HG03565 (cell line): ENCODE data around the gene FEM1B.

Source experiments
- ATAC-seq: cut with Tn5 transposase; IDR thresholded peaks from one replicate; pipeline ENCODE4 v1.9.1; 2021; ENCODE audit warnings: mild to moderate bottlenecking, moderate library complexity; ENCODE audit not compliant: unreplicated experiment

Gene FEM1B

DNA sequence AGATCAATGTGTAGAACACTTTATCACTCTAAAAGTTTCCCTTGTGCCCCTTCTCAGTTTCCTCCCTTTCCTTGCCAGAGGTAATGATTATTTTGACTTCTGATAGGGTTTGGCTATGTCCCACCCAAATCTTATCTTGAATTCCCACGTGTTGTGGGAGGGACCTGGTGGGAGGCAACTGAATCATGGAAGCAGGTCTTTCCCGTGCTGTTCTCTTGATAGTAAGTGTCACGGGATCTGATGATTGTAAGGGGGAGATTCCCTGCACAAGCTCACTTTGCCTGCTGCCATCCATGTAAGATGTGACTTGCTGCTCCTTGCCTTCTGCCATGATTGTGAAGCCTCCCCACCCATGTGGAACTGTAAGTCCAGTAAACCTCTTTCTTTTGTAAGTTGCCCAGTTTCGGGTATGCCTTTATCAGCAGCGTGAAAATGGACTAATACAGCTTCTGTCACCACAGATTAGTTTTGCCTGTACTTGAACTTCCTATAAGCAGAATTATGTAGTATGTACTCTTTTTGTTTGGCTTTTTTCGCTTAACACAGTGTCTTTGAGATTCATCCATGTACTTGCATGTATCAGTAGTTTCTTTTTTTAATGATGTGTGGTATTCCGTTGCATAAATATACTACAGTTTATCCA lies 7.2 kb downstream of the FEM1B start:
- no peak for ATAC-seq

DNA sequence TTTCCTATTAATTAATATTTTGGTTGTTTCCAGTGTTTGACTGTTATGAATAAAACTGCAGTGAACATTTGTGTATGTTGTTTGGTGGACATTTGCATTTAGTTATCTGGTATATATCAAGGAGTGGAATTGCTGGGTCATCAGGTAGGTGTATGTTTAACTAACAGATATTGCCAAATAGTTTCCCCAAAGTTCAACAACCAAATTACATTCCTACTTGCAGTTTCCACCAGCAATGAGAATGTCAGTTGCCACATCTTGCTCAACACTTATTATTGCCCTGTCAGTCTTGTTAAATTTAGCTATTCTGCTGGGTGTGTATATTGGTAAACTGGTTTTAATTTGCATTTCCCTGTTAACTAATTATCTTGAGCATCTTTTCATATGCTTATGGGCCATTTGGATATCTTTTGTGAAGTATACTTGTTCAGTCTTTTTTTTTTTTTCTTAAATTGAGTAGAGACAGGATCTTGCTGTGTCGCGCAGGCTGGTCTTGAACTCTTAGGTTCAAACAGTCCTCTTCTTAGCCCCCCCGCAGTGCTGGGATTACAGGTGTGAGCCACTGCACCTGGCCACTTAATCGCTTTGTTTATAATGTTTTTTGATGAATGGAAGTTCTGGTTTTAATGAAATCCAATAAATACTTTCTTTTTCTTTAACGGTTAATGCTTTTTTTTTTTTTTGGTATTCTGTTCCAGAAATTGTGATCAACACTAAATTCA lies 7.9 kb downstream of the FEM1B start:
- ATAC-seq = no peak

GRCh38 chr15:68286256-68286655 lies 8.7 kb downstream of the FEM1B start:
- ATAC-seq = no peak

DNA sequence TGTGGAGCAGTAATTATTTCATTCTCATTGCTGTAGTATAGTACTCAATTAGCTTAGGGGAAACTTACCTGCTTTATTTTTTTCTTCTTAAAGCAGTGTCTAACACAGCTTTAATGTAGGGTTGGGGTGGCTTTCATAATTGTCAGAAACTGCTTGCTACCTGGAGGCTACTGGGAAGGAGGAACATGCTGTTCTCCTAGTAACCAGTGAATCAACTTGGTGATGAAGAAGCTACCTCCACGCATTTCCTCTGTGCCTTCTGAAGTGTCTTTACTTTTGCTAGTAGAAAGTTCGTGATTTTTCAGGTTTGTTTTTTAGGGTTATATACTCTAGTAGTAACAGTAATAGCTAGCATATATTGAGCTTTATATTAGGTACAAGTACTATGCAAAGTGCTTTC lies 11.5 kb downstream of the FEM1B start:
- no peak for ATAC-seq

DNA sequence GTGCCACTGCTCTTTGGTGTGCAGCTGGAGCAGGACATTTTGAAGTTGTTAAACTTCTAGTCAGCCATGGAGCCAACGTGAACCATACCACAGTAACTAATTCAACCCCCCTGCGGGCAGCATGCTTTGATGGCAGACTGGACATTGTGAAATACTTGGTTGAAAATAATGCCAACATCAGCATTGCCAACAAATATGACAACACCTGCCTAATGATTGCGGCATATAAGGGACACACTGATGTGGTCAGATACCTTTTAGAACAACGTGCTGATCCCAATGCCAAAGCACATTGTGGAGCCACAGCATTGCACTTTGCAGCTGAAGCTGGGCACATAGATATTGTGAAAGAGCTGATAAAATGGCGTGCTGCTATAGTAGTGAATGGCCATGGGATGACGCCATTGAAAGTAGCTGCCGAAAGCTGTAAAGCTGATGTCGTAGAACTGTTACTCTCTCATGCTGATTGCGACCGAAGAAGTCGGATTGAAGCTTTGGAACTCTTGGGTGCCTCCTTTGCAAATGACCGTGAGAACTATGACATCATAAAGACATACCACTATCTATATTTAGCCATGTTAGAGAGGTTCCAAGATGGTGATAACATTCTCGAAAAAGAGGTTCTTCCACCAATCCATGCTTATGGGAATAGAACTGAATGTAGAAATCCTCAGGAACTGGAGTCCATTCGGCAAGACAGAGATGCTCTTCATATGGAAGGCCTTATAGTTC lies 12.2 kb downstream of the FEM1B start:
- ATAC-seq = no peak

- no peak for ATAC-seq
Observed at GRCh38 chr15:68290715-68291114, 13.2 kb downstream of the FEM1B start.

DNA sequence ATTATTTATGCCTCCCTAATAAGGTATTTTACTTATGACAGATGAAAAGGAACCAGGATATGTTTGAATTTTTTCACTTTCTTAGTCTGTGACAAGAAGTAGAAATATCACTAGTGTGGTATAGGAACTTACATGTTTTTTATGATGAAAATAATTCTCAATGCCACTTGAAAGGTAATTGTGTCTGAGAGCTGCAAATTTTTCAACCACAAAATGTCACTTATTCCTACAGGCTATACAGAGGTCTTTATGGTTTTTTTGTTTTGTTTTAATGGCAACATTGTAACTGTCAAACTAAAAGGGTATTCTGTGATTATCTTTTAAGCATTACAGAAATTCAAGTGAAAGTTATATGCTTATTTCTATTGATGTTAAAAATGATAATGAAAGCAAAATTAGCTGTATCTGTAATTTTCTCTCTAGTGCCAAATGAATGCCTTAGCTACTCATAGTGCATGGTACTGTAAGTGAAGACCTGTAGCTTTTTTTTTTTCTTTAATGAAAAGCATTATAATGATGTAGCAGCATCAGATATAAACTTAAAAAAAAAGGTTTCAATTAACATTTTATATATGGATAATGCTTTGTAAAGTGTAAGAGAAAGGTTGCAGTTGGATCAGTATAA lies 14.7 kb downstream of the FEM1B start:
- no peak for ATAC-seq

- ATAC-seq = no peak
Observed at GRCh38 chr15:68292967-68293366, 15.4 kb downstream of the FEM1B start.

GRCh38 chr15:68295014-68295805 lies 17.7 kb downstream of the FEM1B start:
- ATAC-seq = no peak

DNA sequence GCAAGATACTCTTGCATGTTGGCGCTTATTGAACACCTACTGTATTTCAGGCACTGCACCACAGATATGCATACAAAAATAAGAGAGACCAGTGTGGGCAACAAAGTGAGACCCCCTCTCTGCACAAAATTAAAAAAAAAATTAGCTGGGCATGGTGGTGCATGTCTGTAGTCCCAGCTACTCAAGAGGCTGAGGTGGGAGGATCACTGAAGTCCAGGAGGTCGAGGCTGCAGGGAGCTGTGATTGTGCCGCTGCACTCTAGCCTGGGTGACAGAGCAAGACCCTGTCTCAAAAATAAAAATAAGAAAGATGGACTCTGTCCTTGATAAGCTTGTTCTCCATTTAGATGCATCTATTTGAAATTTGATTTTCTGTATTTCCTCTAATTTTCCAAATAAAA lies 20.8 kb downstream of the FEM1B start:
- no peak for ATAC-seq

- ATAC-seq = peak; percentile 80
Observed at GRCh38 chr15:68298882-68299381, 21.4 kb downstream of the FEM1B start.

GRCh38 chr15:68299436-68299835 lies 21.9 kb downstream of the FEM1B start:
- ATAC-seq = peak; percentile 15

DNA sequence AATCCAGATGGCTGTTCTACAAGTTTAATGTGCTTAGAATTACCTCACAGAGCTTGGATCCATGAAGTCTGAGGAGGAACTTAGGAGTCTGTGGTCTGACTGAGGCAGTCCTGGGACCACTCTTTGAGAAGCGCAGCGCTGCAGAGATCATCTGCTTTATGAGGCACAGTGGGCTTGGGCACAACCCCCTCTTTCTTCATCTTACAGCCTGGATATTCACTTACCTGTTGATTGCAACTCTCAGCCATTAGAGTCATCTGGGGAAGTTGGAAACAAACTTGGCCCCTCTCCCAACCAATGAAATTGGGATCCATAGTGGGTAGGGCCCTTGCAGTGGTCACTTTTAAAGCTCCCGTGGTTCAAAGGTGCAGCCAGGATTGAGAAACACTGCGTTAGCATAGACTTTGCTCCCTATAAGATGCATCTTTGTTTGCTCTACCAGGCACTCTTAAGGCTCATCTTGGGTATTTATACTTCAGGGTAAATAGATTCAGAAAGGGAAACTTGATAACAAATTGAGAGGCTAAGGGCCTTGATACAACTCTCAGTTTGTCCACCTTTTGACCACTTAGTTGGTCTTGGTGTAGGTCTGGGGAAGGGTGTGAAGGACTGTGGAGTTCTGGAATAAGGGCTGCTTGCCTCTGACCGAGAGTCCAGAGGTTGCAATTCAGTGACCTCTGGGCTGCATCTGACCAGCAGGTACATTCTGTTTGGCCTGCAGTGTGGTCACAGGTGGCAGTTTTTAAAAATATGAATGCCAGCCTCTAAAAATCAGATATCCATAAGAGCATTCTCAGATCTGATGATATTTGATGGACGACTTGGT lies 22.8 kb downstream of the FEM1B start:
- no peak for ATAC-seq

DNA sequence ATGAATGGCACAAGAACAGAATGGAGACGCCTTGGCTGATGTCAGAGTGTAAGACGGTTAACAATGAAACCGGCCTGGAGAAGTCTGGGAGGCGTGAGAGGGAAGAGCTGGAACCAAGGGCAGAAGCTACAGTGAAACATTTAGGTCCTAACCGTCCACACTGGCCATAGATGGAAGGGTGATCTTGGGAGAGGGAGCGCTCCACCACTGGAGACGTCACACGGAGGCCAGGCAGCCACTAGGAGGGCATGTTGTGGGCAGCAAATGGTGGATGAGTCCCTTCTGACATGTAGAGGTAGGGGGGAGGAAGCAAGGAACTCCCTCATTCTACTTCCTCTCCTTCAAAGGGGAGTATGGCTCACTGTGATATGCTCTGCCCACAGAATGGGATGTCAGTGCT lies 23.8 kb downstream of the FEM1B start:
- no peak for ATAC-seq

DNA sequence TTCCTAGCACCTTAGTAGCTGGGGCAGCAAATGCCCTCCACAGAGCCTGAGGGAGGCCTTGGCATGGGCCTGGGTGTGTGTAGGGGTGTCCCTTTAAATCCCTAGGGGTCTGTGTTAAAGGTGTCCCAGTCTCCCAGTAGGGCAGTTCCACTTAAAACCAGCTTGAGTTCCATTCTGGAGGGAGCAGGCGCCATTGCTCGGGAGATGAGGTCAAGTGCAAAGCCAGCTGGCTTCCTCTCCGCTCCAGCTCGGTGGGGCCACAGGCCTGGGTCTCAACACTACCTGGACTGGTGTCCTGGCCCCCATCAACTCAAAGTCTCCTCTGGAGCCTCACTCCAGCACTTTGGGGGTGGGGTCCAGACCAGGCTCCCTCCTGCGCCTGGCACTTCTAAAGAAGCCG lies 25.2 kb downstream of the FEM1B start:
- ATAC-seq = no peak

GRCh38 chr15:68303134-68303533 lies 25.6 kb downstream of the FEM1B start:
- ATAC-seq = no peak

- ATAC-seq = no peak
Observed at GRCh38 chr15:68303560-68304436, 26.3 kb downstream of the FEM1B start.

DNA sequence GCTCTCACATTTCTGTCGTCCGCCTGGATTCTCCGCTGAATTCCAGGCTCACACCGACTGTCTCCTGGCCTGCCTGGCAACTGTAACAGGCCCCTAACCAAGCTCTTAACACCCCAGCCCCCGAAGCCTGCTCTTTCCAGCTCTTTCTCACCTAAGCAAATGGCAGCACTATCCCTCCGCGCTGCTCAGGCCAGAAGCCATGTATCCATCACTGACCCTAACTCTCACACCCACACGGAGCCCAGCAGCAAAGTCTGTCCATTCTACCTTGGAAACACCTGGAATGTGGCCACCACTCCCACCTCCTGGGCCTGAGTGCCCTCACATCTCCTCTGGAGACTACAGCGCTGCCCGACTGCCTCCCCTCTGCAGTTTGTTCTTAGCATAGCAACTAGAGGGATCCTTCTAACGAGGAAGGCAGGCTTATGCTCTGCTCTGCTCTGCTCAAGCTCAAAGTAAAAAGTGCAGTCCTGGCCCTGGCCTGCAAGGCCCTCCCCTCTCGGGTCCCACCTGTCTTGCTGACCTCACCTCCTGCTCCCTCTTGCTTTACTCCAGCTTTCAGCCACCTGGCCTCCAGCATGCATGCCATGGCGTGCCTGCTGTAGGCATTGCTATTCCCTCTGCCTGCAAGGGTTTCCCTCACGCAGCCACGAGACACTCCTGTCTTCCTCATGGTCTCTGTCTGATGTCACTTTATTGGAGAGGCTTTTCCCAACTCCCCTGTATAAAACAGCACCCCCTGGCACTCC lies 27.2 kb downstream of the FEM1B start:
- no peak for ATAC-seq
